Ascending aorta (tissue), 2 donors: ENCODE data around the gene CCDC106. TPM values are rescaled to one million over a fixed set of nuclear protein-coding genes. Genes with fewer than 3 reads are reported as not detected.

Experiments
- DNase-seq, 2 donors: peaks; one replicate each; pipeline ENCODE4 v3.0.0-alpha.2; 2019; ENCODE audit warnings: low spot score in 2 of 2
- H3K27ac ChIP-seq, 2 donors: fragments of 200-600 bp; sonication (generic); one replicate each; pipeline ENCODE4 v1.5.1; 2016 to 2017; ENCODE audit warnings: mild to moderate bottlenecking in 1 of 2
- H3K27me3 ChIP-seq: fragments of 200-600 bp; sonication (generic); one replicate; pipeline ENCODE4 v1.5.1; 2017
- H3K36me3 ChIP-seq, 2 donors: fragments of 200-600 bp; sonication (generic); one replicate each; pipeline ENCODE4 v1.5.1; 2016
- H3K4me1 ChIP-seq, 2 donors: fragments of 200-600 bp; sonication (generic); one replicate each; pipeline ENCODE4 v1.5.1; 2016 to 2017; ENCODE audit warnings: mild to moderate bottlenecking in 1 of 2
- H3K4me3 ChIP-seq, 2 donors: fragments of 200-600 bp; sonication (generic); one replicate each; pipeline ENCODE4 v1.5.1; 2016 to 2017; ENCODE audit warnings: mild to moderate bottlenecking in 1 of 2
- H3K9me3 ChIP-seq, 2 donors: fragments of 200-600 bp; sonication (generic); one replicate each; pipeline ENCODE4 v1.5.1; 2016
- CTCF ChIP-seq, 3 experiments: fragments of 200-600 bp in 2 of 3; fragments of 450-650 bp in 1 of 3; sonication (generic) in 2 of 3; IDR thresholded peaks; one replicate each; pipeline ENCODE4 v1.5.1; 2016 to 2019; ENCODE audit warnings: antibody characterized with exemption in 3 of 3, mild to moderate bottlenecking in 1 of 3, moderate library complexity in 1 of 3
- intact Hi-C: fragments of 100-400 bp; cut with DNase I; formaldehyde crosslinking; loops from one replicate; pipeline ENCODE4 v1.15.1; 2023
- total RNA-seq: library from RNA; depleted of rRNA; stranded (reverse); fragments of >200 nt; gene quantifications from one replicate; pipeline ENCODE4 v1.1.0, GENCODE V29; 2016

CCDC106 gene
- total RNA-seq, 1 donor from 2014 or later = 27.6 TPM

DNA sequence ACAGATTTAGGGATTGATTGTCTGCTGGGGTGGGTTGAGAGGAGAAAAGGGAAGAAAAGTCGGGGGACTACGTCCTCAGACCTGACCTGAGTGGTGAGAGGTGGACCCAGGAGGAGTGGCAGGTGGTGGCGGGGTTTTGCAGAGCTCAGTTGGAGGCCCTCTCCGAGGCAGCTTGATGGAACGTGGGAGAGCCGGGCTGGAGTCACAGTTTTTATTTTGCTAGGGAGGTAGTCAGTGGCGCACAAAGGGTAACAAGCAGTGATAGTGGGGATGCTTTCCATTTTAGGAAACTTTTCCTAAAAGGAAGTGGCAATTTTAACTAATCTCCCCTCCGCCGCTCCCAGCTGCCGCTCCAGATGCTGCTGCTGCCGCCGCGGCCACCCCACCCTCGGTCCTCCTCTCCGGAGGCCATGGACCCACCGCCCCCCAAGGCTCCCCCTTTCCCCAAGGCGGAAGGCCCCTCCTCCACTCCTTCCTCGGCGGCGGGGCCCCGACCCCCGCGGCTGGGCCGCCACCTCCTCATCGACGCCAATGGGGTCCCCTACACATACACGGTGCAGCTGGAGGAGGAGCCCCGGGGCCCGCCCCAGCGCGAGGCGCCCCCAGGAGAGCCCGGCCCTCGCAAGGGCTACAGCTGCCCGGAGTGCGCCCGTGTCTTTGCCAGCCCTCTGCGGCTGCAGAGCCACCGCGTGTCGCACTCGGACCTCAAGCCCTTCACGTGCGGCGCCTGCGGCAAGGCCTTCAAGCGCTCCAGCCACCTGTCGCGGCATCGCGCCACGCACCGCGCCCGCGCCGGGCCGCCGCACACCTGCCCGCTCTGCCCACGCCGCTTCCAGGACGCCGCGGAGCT is 5.6 kb upstream of the CCDC106 start:
- Histone ChIP-seq H3K27ac (peak overlapping the region; percentile 89 to 98), H3K9me3 (no peaks in the 10 kb centered on the region), H3K4me1 (peaks cover 20 to 29% of the 10 kb centered on the region in 2 donors), H3K27me3 (no peaks in the 10 kb centered on the region), H3K4me3 (peak overlapping the region; percentile 66 to 82), H3K36me3 (peaks cover 3 to 10% of the 10 kb centered on the region in 2 donors)
- intact Hi-C loops = no loop called here
- no peak for TF ChIP-seq CTCF (IDR thresholded peaks at IDR 0.05)
- DNase-seq = no peak

DNA sequence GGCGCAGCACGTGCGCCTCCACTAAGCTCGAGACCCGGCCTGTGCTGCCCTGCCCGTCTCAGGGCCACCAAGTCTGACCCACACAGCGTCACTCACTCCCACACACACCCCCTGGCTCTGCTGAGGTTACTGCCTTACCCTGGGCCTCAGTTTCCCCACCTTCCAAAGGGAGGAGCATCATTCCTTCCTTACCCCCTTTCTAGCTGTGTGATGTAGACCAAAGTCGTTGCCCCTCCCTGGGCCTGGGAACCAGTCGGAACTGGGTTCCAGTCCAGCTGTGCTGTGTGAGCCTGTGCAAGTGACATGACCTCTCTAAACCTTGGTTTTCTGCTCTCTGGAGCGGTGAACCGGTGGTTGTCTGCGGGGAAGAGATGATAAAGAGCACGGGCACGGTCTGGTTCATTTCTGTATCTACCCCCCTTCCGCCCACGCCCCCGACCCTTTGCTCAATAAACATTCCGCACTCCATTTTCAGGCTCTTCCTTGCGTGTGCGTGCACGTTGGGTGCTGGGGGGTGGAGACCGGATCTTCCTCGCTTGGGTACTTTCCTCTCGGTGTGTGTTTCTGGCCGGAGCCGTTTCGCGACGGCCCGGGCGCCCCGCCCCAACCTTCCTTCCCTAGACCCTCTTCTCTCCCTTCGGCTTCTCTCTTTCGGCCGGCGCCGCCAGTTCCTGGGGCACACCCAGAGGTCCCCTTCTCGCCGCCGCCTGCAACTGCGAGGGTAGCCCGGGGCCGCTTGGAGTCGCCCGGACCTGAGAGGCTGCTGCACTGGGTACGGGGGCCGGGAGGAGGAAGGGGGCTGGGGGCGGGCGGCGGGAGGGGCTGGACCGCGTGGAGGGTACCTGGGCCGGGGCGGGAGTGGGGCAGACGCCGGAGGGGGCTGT is 4.8 kb upstream of the CCDC106 start, which contains the start of gene ZNF581:
TSS of gene ZNF581 (plus strand) at position 647 of the 884 bp plus-strand sequence. CDS start 923 bp downstream, outside the sequence.
- Histone ChIP-seq H3K36me3 (peaks cover 3 to 10% of the 10 kb centered on the region in 2 donors), H3K27ac (peak within 1 kb of the TSS; percentile 89 to 98), H3K4me1 (peaks cover 20 to 26% of the 10 kb centered on the region in 2 donors), H3K9me3 (no peaks in the 10 kb centered on the region), H3K4me3 (peak within 1 kb of the TSS; percentile 66 to 82), H3K27me3 (no peaks in the 10 kb centered on the region)
- TF ChIP-seq CTCF (IDR thresholded peaks at IDR 0.05) = no peak
- peak in 1 of 2 donors; percentile 87 for DNase-seq
- intact Hi-C loops = no loop called here

- Histone ChIP-seq H3K27me3 (no peaks in the 10 kb centered on the region), H3K36me3 (peaks cover 3 to 10% of the 10 kb centered on the region in 2 donors), H3K9me3 (no peaks in the 10 kb centered on the region), H3K4me3 (peak overlapping the region; percentile 66 to 82), H3K27ac (peak overlapping the region; percentile 89 to 98), H3K4me1 (peaks cover 20 to 22% of the 10 kb centered on the region in 2 donors)
- intact Hi-C loops = no loop called here
- TF ChIP-seq CTCF (IDR thresholded peaks at IDR 0.05) = no peak
- DNase-seq = no peak
Measured at GRCh38 chr19:55643887-55644176, 4.2 kb upstream of the CCDC106 start.

GRCh38 chr19:55644191-55644833 is 3.7 kb upstream of the CCDC106 start:
- H3K36me3 ChIP-seq = peaks cover 3 to 10% of the 10 kb centered on the region in 2 donors
- intact Hi-C loops = no loop called here
- TF ChIP-seq CTCF (IDR thresholded peaks at IDR 0.05) = no peak
- H3K27ac ChIP-seq = peak overlapping the region; percentile 89 to 98
- no peak for DNase-seq
- H3K9me3 ChIP-seq = no peaks in the 10 kb centered on the region
- peak overlapping the region; percentile 66 to 82 for H3K4me3 ChIP-seq
- no peaks in the 10 kb centered on the region for H3K27me3 ChIP-seq
- peaks cover 20 to 22% of the 10 kb centered on the region in 2 donors for H3K4me1 ChIP-seq

GRCh38 chr19:55644842-55645511 is 3.0 kb upstream of the CCDC106 start:
- intact Hi-C loops = loop anchor here (5.0 kb wide), 1 partner anchor 258 kb away; the partner anchor contains the start of gene RPL28
- Histone ChIP-seq H3K27me3 (no peaks in the 10 kb centered on the region), H3K36me3 (peaks cover 3 to 10% of the 10 kb centered on the region in 2 donors), H3K9me3 (no peaks in the 10 kb centered on the region), H3K4me3 (peak overlapping the region in 1 of 2 donors; percentile 82), H3K27ac (no peak overlapping the region), H3K4me1 (peaks cover 16 to 17% of the 10 kb centered on the region in 2 donors)
- no peak for TF ChIP-seq CTCF (IDR thresholded peaks at IDR 0.05)
- no peak for DNase-seq
